Astrocyte (in vitro differentiated cells and primary cell): ENCODE measurements around the gene ENG. TPM values are rescaled to one million over a fixed set of nuclear protein-coding genes. Genes with fewer than 3 reads are reported as not detected.
A peak's percentile ranks its signal among the peaks of the same experiment; 100 is the strongest.

ENCODE experiments used
- DNase-seq: peaks from one replicate; pipeline ENCODE4 v3.0.0-alpha.2; 2010; ENCODE audit warnings: low read depth
- FAIRE-seq: peaks from 2 replicates; lab custom pipeline; 2011; peaks lifted over from hg19 to GRCh38; lab: Jason Lieb, UNC
- H2AFZ ChIP-seq: 2 replicates; pipeline ENCODE4 v1.6.0; 2012; ENCODE audit warnings: low read depth, low read length, inconsistent platforms
- H3K27ac ChIP-seq: 2 replicates; pipeline ENCODE4 v1.5.1; 2011; ENCODE audit warnings: low read depth, low read length, inconsistent platforms
- H3K27me3 ChIP-seq: 2 replicates; pipeline ENCODE4 v1.6.0; 2011; ENCODE audit warnings: low read length, inconsistent platforms; ENCODE audit not compliant: insufficient read depth
- H3K36me3 ChIP-seq: 2 replicates; pipeline ENCODE4 v1.5.1; 2011; ENCODE audit warnings: low read length, inconsistent platforms; ENCODE audit not compliant: insufficient read depth
- H3K4me1 ChIP-seq: 2 replicates; pipeline ENCODE4 v1.5.1; 2011; ENCODE audit warnings: low read length, inconsistent platforms; ENCODE audit not compliant: insufficient read depth
- H3K4me2 ChIP-seq: 2 replicates; pipeline ENCODE4 v1.6.0; 2012; ENCODE audit warnings: low read length, inconsistent platforms
- H3K4me3 ChIP-seq: 2 replicates; pipeline ENCODE4 v1.5.1; 2011; ENCODE audit warnings: low read depth, mild to moderate bottlenecking, low read length, inconsistent platforms; ENCODE audit not compliant: insufficient read depth
- H3K79me2 ChIP-seq: 2 replicates; pipeline ENCODE4 v1.6.0; 2012; ENCODE audit warnings: mild to moderate bottlenecking, low read length, inconsistent platforms; ENCODE audit not compliant: insufficient read depth
- H3K9ac ChIP-seq: 2 replicates; pipeline ENCODE4 v1.6.0; 2012; ENCODE audit warnings: mild to moderate bottlenecking, low read length, inconsistent platforms
- H3K9me3 ChIP-seq: 2 replicates; pipeline ENCODE4 v1.5.1; 2012; ENCODE audit warnings: low read depth, mild to moderate bottlenecking, low read length, inconsistent platforms; ENCODE audit not compliant: insufficient read depth
- H4K20me1 ChIP-seq: 2 replicates; pipeline ENCODE4 v1.6.0; 2012; ENCODE audit warnings: low read length, inconsistent platforms; ENCODE audit not compliant: insufficient read depth
- H3K27ac Mint-ChIP-seq: one replicate; pipeline ENCODE4 v1.8.0; 2021; ENCODE audit warnings: mild to moderate bottlenecking, mixed read lengths; ENCODE audit not compliant: unreplicated experiment
- H3K27me3 Mint-ChIP-seq: one replicate; pipeline ENCODE4 v1.8.0; 2021; ENCODE audit warnings: low read depth, mixed read lengths; ENCODE audit not compliant: unreplicated experiment
- H3K36me3 Mint-ChIP-seq: one replicate; pipeline ENCODE4 v1.8.0; 2021; ENCODE audit warnings: low read depth, mixed read lengths; ENCODE audit not compliant: unreplicated experiment
- H3K4me1 Mint-ChIP-seq: one replicate; pipeline ENCODE4 v1.8.0; 2021; ENCODE audit warnings: low read depth, mixed read lengths; ENCODE audit not compliant: unreplicated experiment
- H3K4me3 Mint-ChIP-seq: one replicate; pipeline ENCODE4 v1.8.0; 2021; ENCODE audit warnings: mild to moderate bottlenecking, moderate library complexity, mixed read lengths; ENCODE audit not compliant: unreplicated experiment
- H3K9me3 Mint-ChIP-seq: one replicate; pipeline ENCODE4 v1.8.0; 2021; ENCODE audit warnings: mild to moderate bottlenecking, mixed read lengths; ENCODE audit not compliant: unreplicated experiment
- CTCF ChIP-seq: IDR thresholded peaks from 2 replicates; pipeline ENCODE4 v1.5.1; 2011; ENCODE audit warnings: low read depth, mild to moderate bottlenecking, inconsistent platforms, low read length, moderate library complexity; ENCODE audit not compliant: insufficient read depth
- EZH2 ChIP-seq: IDR thresholded peaks from 2 replicates; pipeline ENCODE4 v1.6.1; 2012; ENCODE audit warnings: mild to moderate bottlenecking, low read length, inconsistent platforms; ENCODE audit not compliant: insufficient read depth
- total RNA-seq: library from RNA; stranded (reverse); gene quantifications from 2 replicates; pipeline ENCODE4 v1.2.1, GENCODE V29; 2021

ENG gene
- total RNA-seq, 1 donor from 2014 or later = 1.2 TPM

- Mint-ChIP-seq H3K4me3 (no peak overlapping the region), H3K27ac (no peak overlapping the region)
- H3K36me3 ChIP-seq = peaks cover 44% of the 10 kb centered on the region
Measured at GRCh38 chr9:127790094-127790855, 64.2 kb downstream of the ENG start.

GRCh38 chr9:127789179-127789578 lies 65.3 kb downstream of the ENG start:
- H3K4me2 ChIP-seq = no peak overlapping the region
- Mint-ChIP-seq H3K4me1 (peaks cover 13% of the 10 kb centered on the region), H3K27me3 (no peaks in the 10 kb centered on the region), H3K27ac (no peak overlapping the region), H3K4me3 (peak overlapping the region; percentile 50), H3K9me3 (no peaks in the 10 kb centered on the region), H3K36me3 (peaks cover 26% of the 10 kb centered on the region)
- FAIRE-seq = no peak
- no peak overlapping the region for H3K9ac ChIP-seq
- no peak for DNase-seq
- H3K27me3 ChIP-seq = no peaks in the 10 kb centered on the region
- H2AFZ ChIP-seq = no peak overlapping the region
- peaks cover 48% of the 10 kb centered on the region for H3K79me2 ChIP-seq
- no peak overlapping the region for H3K4me3 ChIP-seq
- peaks cover 7% of the 10 kb centered on the region for H3K4me1 ChIP-seq
- no peak for TF ChIP-seq CTCF
- no peak for TF ChIP-seq EZH2
- H3K36me3 ChIP-seq = peaks cover 44% of the 10 kb centered on the region
- peaks cover 78% of the 10 kb centered on the region for H4K20me1 ChIP-seq
- H3K9me3 ChIP-seq = no peaks in the 10 kb centered on the region
- H3K27ac ChIP-seq = no peak overlapping the region

More at GRCh38 chr9:127790094-127790855, 64.2 kb downstream of the ENG start:
- Histone ChIP-seq H3K27me3 (no peaks in the 10 kb centered on the region), H3K4me3 (no peak overlapping the region), H3K9me3 (no peaks in the 10 kb centered on the region), H2AFZ (no peak overlapping the region), H3K9ac (no peak overlapping the region), H3K27ac (no peak overlapping the region), H4K20me1 (peaks cover 85% of the 10 kb centered on the region), H3K79me2 (peaks cover 48% of the 10 kb centered on the region), H3K4me2 (no peak overlapping the region), H3K4me1 (peaks cover 7% of the 10 kb centered on the region)
- H3K27me3 Mint-ChIP-seq = no peaks in the 10 kb centered on the region
- no peak for DNase-seq
- peaks cover 13% of the 10 kb centered on the region for H3K4me1 Mint-ChIP-seq
- no peaks in the 10 kb centered on the region for H3K9me3 Mint-ChIP-seq
- peaks cover 26% of the 10 kb centered on the region for H3K36me3 Mint-ChIP-seq
- FAIRE-seq = no peak
- TF ChIP-seq EZH2 = no peak
- no peak for TF ChIP-seq CTCF
